UCSD-AML1 (cell line): ENCODE measurements around the gene LMBRD2.

Experiments
- DNase-seq: peaks from one replicate; lab custom pipeline; 2025; ENCODE audit not compliant: unreplicated experiment; lab: John Stamatoyannopoulos, UW

LMBRD2 gene

GRCh38 chr5:36111238-36111637 lies 40.4 kb downstream of the LMBRD2 start:
- DNase-seq: no peak

- no peak for DNase-seq
Observed at GRCh38 chr5:36108758-36109460, 42.8 kb downstream of the LMBRD2 start.

GRCh38 chr5:36105819-36106218 lies 45.9 kb downstream of the LMBRD2 start:
- DNase-seq: no peak

- no peak for DNase-seq
Observed at GRCh38 chr5:36099748-36100147, 51.9 kb downstream of the LMBRD2 start.

- DNase-seq: no peak
Observed at GRCh38 chr5:36096486-36096885, 55.2 kb downstream of the LMBRD2 start.

GRCh38 chr5:36089989-36090388 lies 61.7 kb downstream of the LMBRD2 start:
- no peak for DNase-seq

GRCh38 chr5:36079200-36079781 lies 72.4 kb downstream of the LMBRD2 start:
- DNase-seq: no peak

GRCh38 chr5:36078430-36078829 lies 73.3 kb downstream of the LMBRD2 start:
- no peak for DNase-seq

GRCh38 chr5:36073595-36074216 lies 78.0 kb downstream of the LMBRD2 start:
- no peak for DNase-seq

GRCh38 chr5:36070687-36071571 lies 80.8 kb downstream of the LMBRD2 start:
- DNase-seq: no peak

GRCh38 chr5:36068751-36069281 lies 82.9 kb downstream of the LMBRD2 start:
- no peak for DNase-seq

- DNase-seq: no peak
Observed at GRCh38 chr5:36066540-36067210, 85.0 kb downstream of the LMBRD2 start, which contains the start of gene UGT3A2. Gene UGT3A2, minus strand, starts transcription at chr5:36066882. Its CDS starts 93 bp downstream, at chr5:36066789.

GRCh38 chr5:36066001-36066539 lies 85.6 kb downstream of the LMBRD2 start:
- DNase-seq: no peak

GRCh38 chr5:36060420-36060887 lies 91.2 kb downstream of the LMBRD2 start:
- no peak for DNase-seq

- no peak for DNase-seq
Observed at GRCh38 chr5:36059571-36060419, 91.9 kb downstream of the LMBRD2 start.

- DNase-seq: no peak
Observed at GRCh38 chr5:36058776-36059175, 92.9 kb downstream of the LMBRD2 start.

GRCh38 chr5:36057386-36057785 lies 94.3 kb downstream of the LMBRD2 start:
- DNase-seq: no peak

- DNase-seq: no peak
Observed at GRCh38 chr5:36056422-36056821, 95.3 kb downstream of the LMBRD2 start.

- no peak for DNase-seq
Observed at GRCh38 chr5:36055984-36056383, 95.7 kb downstream of the LMBRD2 start.
